ENCODE results near the gene SCAMP5. TPM values are rescaled to one million over a fixed set of nuclear protein-coding genes. Genes with fewer than 3 reads are reported as not detected.

SCAMP5 gene
- polyA plus RNA-seq, 1 donor (not counting 4 experiments of a cell fraction or from before 2014, with no cell fraction given): 1.9 TPM

DNA sequence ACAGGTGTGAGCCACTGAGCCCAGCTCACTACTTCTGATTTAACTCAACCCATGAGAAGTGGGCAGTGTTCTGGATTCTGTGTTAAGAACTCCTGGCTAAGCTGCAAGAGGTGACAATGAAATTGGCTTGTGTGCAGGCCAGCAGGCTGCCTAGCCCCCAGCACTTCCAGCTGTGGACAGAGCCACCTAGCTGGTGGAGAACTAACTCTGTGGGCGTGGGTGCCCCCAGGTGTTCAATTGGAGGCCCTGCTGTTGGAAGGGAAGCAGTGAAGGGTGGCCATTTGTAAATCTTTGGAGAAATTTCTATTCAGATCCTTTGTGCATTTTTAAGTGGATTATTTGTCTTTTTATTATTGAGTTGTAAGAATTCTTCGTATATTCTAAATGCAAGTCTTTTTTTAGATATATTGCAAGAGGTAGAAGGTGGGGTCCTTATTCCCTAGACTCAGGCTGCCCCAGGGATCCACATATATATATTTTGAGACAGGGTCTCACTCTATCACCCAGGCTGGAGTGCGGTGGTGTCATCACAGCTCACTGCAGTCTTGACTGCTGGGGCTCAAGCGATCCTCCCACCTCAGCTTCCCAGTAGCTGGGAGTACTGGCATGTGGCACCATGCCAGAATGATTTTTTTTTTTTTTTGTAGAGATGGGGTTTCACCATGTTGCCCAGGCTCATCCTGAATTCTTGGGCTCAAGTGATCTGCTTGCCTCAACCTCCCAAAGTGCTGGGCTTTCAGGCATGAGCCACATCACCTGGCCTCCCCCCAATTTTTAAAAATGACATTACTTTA lies 7.2 kb upstream of the SCAMP5 start:
- dilution Hi-C loops (cut with MboI; ENCODE audit: extremely low pct_ligation_motif_present, low sequenced_read_pairs): no loop called here
- Histone ChIP-seq H3K4me1 (ENCODE audit: control insufficient read depth, extremely low read depth, insufficient read depth, low read length) (peaks cover 4% of the 10 kb centered on the region), H3K27me3 (ENCODE audit: control insufficient read depth, extremely low read depth, insufficient read depth, low read length) (peaks cover 3% of the 10 kb centered on the region), H3K79me2 (ENCODE audit: control insufficient read depth, insufficient read depth, low read length) (no peaks in the 10 kb centered on the region), H2AFZ (ENCODE audit: control insufficient read depth, low read length) (no peak overlapping the region), H3K4me3 (ENCODE audit: control insufficient read depth in 2 of 3, extremely low read depth in 1 of 3, insufficient read depth in 2 of 3, low read depth in 1 of 3, low read length in 3 of 3) (no peak overlapping the region), H3K36me3 (ENCODE audit: control insufficient read depth in 2 of 2, extremely low read depth in 1 of 2, insufficient read depth in 2 of 2, low read length in 2 of 2) (no peaks in the 10 kb centered on the region), H3K27ac (ENCODE audit: control insufficient read depth, insufficient read depth, low read length) (no peak overlapping the region), H3K4me2 (ENCODE audit: control insufficient read depth, extremely low read depth, insufficient read depth, low read depth, low read length) (no peak overlapping the region), H4K20me1 (ENCODE audit: control insufficient read depth, extremely low read depth, insufficient read depth, low read length) (no peaks in the 10 kb centered on the region), H3K9me1 (ENCODE audit: control insufficient read depth, extremely low read depth, insufficient read depth, low read length) (no peaks in the 10 kb centered on the region), H3K9me3 (ENCODE audit: control insufficient read depth, low read depth, low read length) (no peaks in the 10 kb centered on the region), H3K9ac (ENCODE audit: control insufficient read depth, extremely low read depth, insufficient read depth, low read length) (no peak overlapping the region)
- no peak for DNase-seq (ENCODE audit: low read depth, low spot score)
- no peak for TF ChIP-seq EZH2 (IDR thresholded peaks at IDR 0.05; ENCODE audit: low read length)
- TF ChIP-seq, protein P1, sequence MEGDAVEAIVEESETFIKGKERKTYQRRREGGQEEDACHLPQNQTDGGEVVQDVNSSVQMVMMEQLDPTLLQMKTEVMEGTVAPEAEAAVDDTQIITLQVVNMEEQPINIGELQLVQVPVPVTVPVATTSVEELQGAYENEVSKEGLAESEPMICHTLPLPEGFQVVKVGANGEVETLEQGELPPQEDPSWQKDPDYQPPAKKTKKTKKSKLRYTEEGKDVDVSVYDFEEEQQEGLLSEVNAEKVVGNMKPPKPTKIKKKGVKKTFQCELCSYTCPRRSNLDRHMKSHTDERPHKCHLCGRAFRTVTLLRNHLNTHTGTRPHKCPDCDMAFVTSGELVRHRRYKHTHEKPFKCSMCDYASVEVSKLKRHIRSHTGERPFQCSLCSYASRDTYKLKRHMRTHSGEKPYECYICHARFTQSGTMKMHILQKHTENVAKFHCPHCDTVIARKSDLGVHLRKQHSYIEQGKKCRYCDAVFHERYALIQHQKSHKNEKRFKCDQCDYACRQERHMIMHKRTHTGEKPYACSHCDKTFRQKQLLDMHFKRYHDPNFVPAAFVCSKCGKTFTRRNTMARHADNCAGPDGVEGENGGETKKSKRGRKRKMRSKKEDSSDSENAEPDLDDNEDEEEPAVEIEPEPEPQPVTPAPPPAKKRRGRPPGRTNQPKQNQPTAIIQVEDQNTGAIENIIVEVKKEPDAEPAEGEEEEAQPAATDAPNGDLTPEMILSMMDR (optimal IDR thresholded peaks at IDR 0.05 in 1 of 3, IDR thresholded peaks at IDR 0.05 in 1 of 3, conservative IDR thresholded peaks at IDR 0.05 in 1 of 3; ENCODE audit: extremely low read depth in 1 of 3, insufficient read depth in 2 of 3, low read length in 3 of 3): peak; percentile 55 to 81 (median 68)
- FAIRE-seq: no peak

DNA sequence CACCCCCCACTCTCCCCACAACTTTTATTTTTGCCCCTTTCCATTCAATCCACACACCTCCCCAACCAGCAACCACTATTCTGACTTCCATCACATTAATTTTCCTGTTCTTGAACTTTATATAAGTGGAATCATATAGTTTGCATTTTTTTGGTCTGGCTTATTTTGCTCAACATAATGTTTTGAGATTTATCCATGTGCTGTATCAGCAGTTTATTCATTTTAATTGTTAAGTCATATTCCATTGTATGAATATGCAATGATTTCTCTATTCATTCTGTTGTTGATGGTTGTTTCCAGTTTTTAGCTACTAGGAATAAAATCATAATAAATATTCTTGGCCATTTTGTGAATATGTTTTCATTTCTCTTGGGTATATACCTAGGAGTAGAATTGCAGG lies 5.8 kb upstream of the SCAMP5 start:
- no peak overlapping the region for H3K27ac ChIP-seq (ENCODE audit: control insufficient read depth, insufficient read depth, low read length)
- H3K4me2 ChIP-seq (ENCODE audit: control insufficient read depth, extremely low read depth, insufficient read depth, low read depth, low read length): no peak overlapping the region
- H3K9ac ChIP-seq (ENCODE audit: control insufficient read depth, extremely low read depth, insufficient read depth, low read length): no peak overlapping the region
- DNase-seq (ENCODE audit: low read depth, low spot score) (no peak), FAIRE-seq (no peak)
- no peak overlapping the region for H2AFZ ChIP-seq (ENCODE audit: control insufficient read depth, low read length)
- H3K36me3 ChIP-seq (ENCODE audit: control insufficient read depth in 2 of 2, extremely low read depth in 1 of 2, insufficient read depth in 2 of 2, low read length in 2 of 2): no peaks in the 10 kb centered on the region
- H3K9me3 ChIP-seq (ENCODE audit: control insufficient read depth, low read depth, low read length): no peaks in the 10 kb centered on the region
- H3K4me3 ChIP-seq (ENCODE audit: control insufficient read depth in 2 of 3, extremely low read depth in 1 of 3, insufficient read depth in 2 of 3, low read depth in 1 of 3, low read length in 3 of 3): no peak overlapping the region
- peaks cover 3% of the 10 kb centered on the region for H3K27me3 ChIP-seq (ENCODE audit: control insufficient read depth, extremely low read depth, insufficient read depth, low read length)
- peaks cover 4% of the 10 kb centered on the region for H3K4me1 ChIP-seq (ENCODE audit: control insufficient read depth, extremely low read depth, insufficient read depth, low read length)
- H4K20me1 ChIP-seq (ENCODE audit: control insufficient read depth, extremely low read depth, insufficient read depth, low read length): no peaks in the 10 kb centered on the region
- no peaks in the 10 kb centered on the region for H3K79me2 ChIP-seq (ENCODE audit: control insufficient read depth, insufficient read depth, low read length)
- dilution Hi-C loops (cut with MboI; ENCODE audit: extremely low pct_ligation_motif_present, low sequenced_read_pairs): no loop called here
- no peaks in the 10 kb centered on the region for H3K9me1 ChIP-seq (ENCODE audit: control insufficient read depth, extremely low read depth, insufficient read depth, low read length)
- TF ChIP-seq, protein P1 (optimal IDR thresholded peaks at IDR 0.05 in 1 of 3, IDR thresholded peaks at IDR 0.05 in 1 of 3, conservative IDR thresholded peaks at IDR 0.05 in 1 of 3; ENCODE audit: extremely low read depth in 1 of 3, insufficient read depth in 2 of 3, low read length in 3 of 3): no peak
- TF ChIP-seq EZH2 (IDR thresholded peaks at IDR 0.05; ENCODE audit: low read length): no peak

Data from keratinocyte (primary cell).